ENCODE data around the gene FOXP1. TPM values are rescaled to one million over a fixed set of nuclear protein-coding genes. Genes with fewer than 3 reads are reported as not detected.

Gene FOXP1
- total RNA-seq, 1 donor from 2014 or later = 71.3 TPM

- no peak overlapping the region for H3K4me3 Mint-ChIP-seq (ENCODE audit: unreplicated experiment)
- no peak for TF ChIP-seq CTCF (IDR thresholded peaks at IDR 0.05; ENCODE audit: unreplicated experiment)
- no peak for DNase-seq (ENCODE audit: low spot score)
- H3K27ac Mint-ChIP-seq (ENCODE audit: unreplicated experiment) = no peak overlapping the region
- no peaks in the 10 kb centered on the region for H3K36me3 Mint-ChIP-seq (ENCODE audit: low read depth, unreplicated experiment)
- peaks cover 29% of the 10 kb centered on the region for H3K4me1 Mint-ChIP-seq (ENCODE audit: unreplicated experiment)
- H3K27me3 Mint-ChIP-seq (ENCODE audit: unreplicated experiment) = peaks cover 2% of the 10 kb centered on the region
- no peaks in the 10 kb centered on the region for H3K9me3 Mint-ChIP-seq (ENCODE audit: unreplicated experiment)
Measured at GRCh38 chr3:71175691-71176365, 407.7 kb downstream of the FOXP1 start.

DNA sequence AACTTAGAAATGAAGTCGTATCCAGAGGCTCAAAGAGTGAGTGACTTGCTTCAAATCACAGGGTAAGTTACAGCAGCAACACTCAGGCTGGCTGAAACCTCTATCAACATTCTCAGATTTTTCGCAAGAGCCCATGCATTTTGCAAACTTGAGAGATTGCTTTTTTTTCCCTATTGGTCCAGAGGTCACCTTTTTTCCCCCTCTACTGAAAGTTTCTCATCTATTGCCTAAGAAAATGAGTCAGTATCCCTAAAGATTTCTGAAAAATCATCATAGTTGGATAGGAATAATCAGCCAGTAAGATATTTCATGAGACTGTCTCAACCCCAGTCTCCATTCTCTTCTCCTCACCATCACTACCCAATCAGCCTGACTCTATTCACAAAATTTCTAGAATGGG is 410.6 kb downstream of the FOXP1 start:
- no peak overlapping the region for H3K27ac Mint-ChIP-seq (ENCODE audit: unreplicated experiment)

DNA sequence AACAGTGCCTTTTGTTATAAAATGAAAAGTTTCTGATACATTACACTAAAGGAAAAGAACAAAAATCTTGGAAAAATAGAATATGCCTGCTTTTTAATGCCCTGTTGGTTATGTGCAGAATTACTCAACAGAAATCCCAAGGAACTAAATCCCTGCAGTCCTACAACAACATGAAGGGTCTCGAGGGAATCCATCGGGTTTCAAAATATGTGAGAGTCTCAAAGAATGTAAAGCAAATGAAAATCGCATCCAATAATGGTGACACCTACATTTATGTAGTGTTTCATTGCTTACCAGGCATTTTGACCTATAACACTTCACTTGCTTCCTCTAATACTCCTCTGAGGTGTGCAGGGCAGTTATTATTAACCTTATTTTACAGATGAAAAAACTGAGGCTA is 411.3 kb downstream of the FOXP1 start:
- DNase-seq (ENCODE audit: low spot score) = no peak
- TF ChIP-seq CTCF (IDR thresholded peaks at IDR 0.05; ENCODE audit: unreplicated experiment) = no peak
- H3K9me3 Mint-ChIP-seq (ENCODE audit: unreplicated experiment) = no peaks in the 10 kb centered on the region
- H3K4me1 Mint-ChIP-seq (ENCODE audit: unreplicated experiment) = peaks cover 51% of the 10 kb centered on the region
- peaks cover 2% of the 10 kb centered on the region for H3K27me3 Mint-ChIP-seq (ENCODE audit: unreplicated experiment)
- H3K4me3 Mint-ChIP-seq (ENCODE audit: unreplicated experiment) = no peak overlapping the region
- no peak overlapping the region for H3K27ac Mint-ChIP-seq (ENCODE audit: unreplicated experiment)
- no peaks in the 10 kb centered on the region for H3K36me3 Mint-ChIP-seq (ENCODE audit: low read depth, unreplicated experiment)

More for the DNA sequence above, 410.6 kb downstream of the FOXP1 start:
- Mint-ChIP-seq H3K4me1 (ENCODE audit: unreplicated experiment) (peaks cover 53% of the 10 kb centered on the region), H3K9me3 (ENCODE audit: unreplicated experiment) (no peaks in the 10 kb centered on the region), H3K27me3 (ENCODE audit: unreplicated experiment) (peaks cover 2% of the 10 kb centered on the region), H3K36me3 (ENCODE audit: low read depth, unreplicated experiment) (no peaks in the 10 kb centered on the region), H3K4me3 (ENCODE audit: unreplicated experiment) (no peak overlapping the region)
- no peak for DNase-seq (ENCODE audit: low spot score)
- TF ChIP-seq CTCF (IDR thresholded peaks at IDR 0.05; ENCODE audit: unreplicated experiment) = no peak

- no peaks in the 10 kb centered on the region for H3K9me3 Mint-ChIP-seq (ENCODE audit: unreplicated experiment)
- no peak overlapping the region for H3K27ac Mint-ChIP-seq (ENCODE audit: unreplicated experiment)
- H3K27me3 Mint-ChIP-seq (ENCODE audit: unreplicated experiment) = peaks cover 2% of the 10 kb centered on the region
- DNase-seq (ENCODE audit: low spot score) = no peak
- TF ChIP-seq CTCF (IDR thresholded peaks at IDR 0.05; ENCODE audit: unreplicated experiment) = no peak
- H3K4me3 Mint-ChIP-seq (ENCODE audit: unreplicated experiment) = no peak overlapping the region
- H3K4me1 Mint-ChIP-seq (ENCODE audit: unreplicated experiment) = peaks cover 49% of the 10 kb centered on the region
- no peaks in the 10 kb centered on the region for H3K36me3 Mint-ChIP-seq (ENCODE audit: low read depth, unreplicated experiment)
Measured at GRCh38 chr3:71171247-71171646, 412.3 kb downstream of the FOXP1 start.

- no peak for TF ChIP-seq CTCF (IDR thresholded peaks at IDR 0.05; ENCODE audit: unreplicated experiment)
- Mint-ChIP-seq H3K27ac (ENCODE audit: unreplicated experiment) (no peak overlapping the region), H3K9me3 (ENCODE audit: unreplicated experiment) (no peaks in the 10 kb centered on the region), H3K27me3 (ENCODE audit: unreplicated experiment) (peaks cover 2% of the 10 kb centered on the region), H3K4me1 (ENCODE audit: unreplicated experiment) (peaks cover 49% of the 10 kb centered on the region), H3K4me3 (ENCODE audit: unreplicated experiment) (no peak overlapping the region), H3K36me3 (ENCODE audit: low read depth, unreplicated experiment) (no peaks in the 10 kb centered on the region)
- DNase-seq (ENCODE audit: low spot score) = no peak
Measured at GRCh38 chr3:71168880-71169411, 414.6 kb downstream of the FOXP1 start.
